ENCODE measurements around the gene SACM1L. TPM values are rescaled to one million over a fixed set of nuclear protein-coding genes. Genes with fewer than 3 reads are reported as not detected.
"Not testable (repeated sequence)": the region's sequence is repeated elsewhere in the genome, so short reads cannot be mapped to it uniquely, and the experiment has no call there.

The SACM1L gene
- total RNA-seq, 2 donors from 2014 or later, result 53.1 to 53.9 TPM

- ATAC-seq (no peak), DNase-seq (no peak)
- intact Hi-C loops (cut with DNase I, micrococcal nuclease), result no loop called here
These were observed 30.7 kb downstream of the SACM1L start for GRCh38 chr3:45719655-45720487.

GRCh38 chr3:45724911-45725310, 35.7 kb downstream of the SACM1L start:
- DNase-seq (no peak), ATAC-seq (no peak)
- intact Hi-C loops (cut with DNase I, micrococcal nuclease), result no loop called here

- DNase-seq (no peak), ATAC-seq (no peak)
- intact Hi-C loops (cut with DNase I, micrococcal nuclease), result no loop called here
These were observed 40.4 kb downstream of the SACM1L start for GRCh38 chr3:45729614-45730013.

- DNase-seq, result no peak
- no peak for ATAC-seq
- intact Hi-C loops (cut with DNase I, micrococcal nuclease), result no loop called here
These were observed 41.4 kb downstream of the SACM1L start for GRCh38 chr3:45730409-45731154.

GRCh38 chr3:45736707-45737106, 47.5 kb downstream of the SACM1L start:
- ATAC-seq, result no peak
- no peak for DNase-seq
- intact Hi-C loops (cut with DNase I, micrococcal nuclease), result no loop called here

GRCh38 chr3:45737234-45737633, 48.0 kb downstream of the SACM1L start:
- intact Hi-C loops (cut with DNase I, micrococcal nuclease), result no loop called here
- ATAC-seq, result no peak
- no peak for DNase-seq

GRCh38 chr3:45739991-45740390, 50.8 kb downstream of the SACM1L start:
- DNase-seq (no peak), ATAC-seq (no peak)
- intact Hi-C loops (cut with DNase I, micrococcal nuclease), result no loop called here

GRCh38 chr3:45741247-45741646, 52.1 kb downstream of the SACM1L start:
- DNase-seq, result no peak
- intact Hi-C loops (cut with DNase I, micrococcal nuclease), result no loop called here
- no peak for ATAC-seq

- intact Hi-C loops (cut with DNase I, micrococcal nuclease), result no loop called here
- ATAC-seq (no peak), DNase-seq (no peak)
These were observed 52.7 kb downstream of the SACM1L start for GRCh38 chr3:45741742-45742460.

GRCh38 chr3:45742461-45743089, 53.4 kb downstream of the SACM1L start:
- no peak for DNase-seq
- ATAC-seq, result peak; percentile 54

GRCh38 chr3:45746165-45746776, 57.1 kb downstream of the SACM1L start:
- intact Hi-C loops (cut with DNase I, micrococcal nuclease), result no loop called here
- no peak for ATAC-seq
- no peak for DNase-seq

More at GRCh38 chr3:45742461-45743089, 53.4 kb downstream of the SACM1L start:
- intact Hi-C loops (cut with DNase I, micrococcal nuclease), result no loop called here

GRCh38 chr3:45746777-45747622, 57.8 kb downstream of the SACM1L start:
- DNase-seq, result no peak
- intact Hi-C loops (cut with DNase I, micrococcal nuclease), result no loop called here
- ATAC-seq, result peak; percentile 28

- intact Hi-C loops (cut with DNase I, micrococcal nuclease), result no loop called here
- peak; percentile 19 for ATAC-seq
- no peak for DNase-seq
These were observed 58.9 kb downstream of the SACM1L start for GRCh38 chr3:45748068-45748467.

- DNase-seq; intact Hi-C loops (cut with DNase I, micrococcal nuclease); ATAC-seq: not testable (repeated sequence)
These were observed 59.9 kb downstream of the SACM1L start for GRCh38 chr3:45749036-45749600.

- ATAC-seq (no peak), DNase-seq (no peak)
- intact Hi-C loops (cut with DNase I, micrococcal nuclease), result no loop called here
These were observed 60.7 kb downstream of the SACM1L start for GRCh38 chr3:45749880-45750279.

GRCh38 chr3:45751537-45752242, 62.5 kb downstream of the SACM1L start:
- DNase-seq, result no peak
- no peak for ATAC-seq
- intact Hi-C loops (cut with DNase I, micrococcal nuclease), result no loop called here

GRCh38 chr3:45753095-45753494, 63.9 kb downstream of the SACM1L start:
- ATAC-seq (no peak), DNase-seq (no peak)
- intact Hi-C loops (cut with DNase I, micrococcal nuclease), result no loop called here

All from left colon (tissue), 2 donors.